ENCODE results near the gene BMP2K.
"Not testable (repeated sequence)": the region's sequence is repeated elsewhere in the genome, so short reads cannot be mapped to it uniquely, and the experiment has no call there.

BMP2K gene

DNA sequence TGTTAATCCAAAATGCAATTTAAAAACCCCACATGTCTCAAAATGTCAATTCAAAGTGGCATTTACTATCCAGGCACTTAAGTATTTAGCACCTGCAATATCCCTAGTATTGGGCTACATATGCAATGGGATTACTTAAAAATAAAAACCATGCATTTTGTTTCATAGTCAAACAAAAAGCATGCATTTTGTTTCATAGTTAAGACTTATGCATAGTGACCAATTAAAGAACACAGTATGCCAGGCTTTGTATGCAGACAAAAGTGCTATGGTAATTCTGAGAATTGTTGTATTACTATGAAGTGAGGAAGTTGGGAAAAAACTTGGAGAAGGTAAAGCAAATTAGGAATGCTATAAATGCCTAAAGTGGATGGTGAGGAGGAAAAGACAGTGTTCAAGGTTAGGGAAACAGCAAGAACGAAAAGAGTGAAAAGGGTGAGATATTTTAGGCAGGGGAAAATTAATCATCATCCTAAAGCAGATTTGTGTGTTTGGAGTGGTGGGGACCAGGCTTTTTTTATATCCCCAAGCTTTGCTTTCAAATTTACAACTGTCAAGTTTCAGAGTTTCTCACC lies 10.6 kb upstream of the BMP2K start:
- DNase-seq = no peak

DNA sequence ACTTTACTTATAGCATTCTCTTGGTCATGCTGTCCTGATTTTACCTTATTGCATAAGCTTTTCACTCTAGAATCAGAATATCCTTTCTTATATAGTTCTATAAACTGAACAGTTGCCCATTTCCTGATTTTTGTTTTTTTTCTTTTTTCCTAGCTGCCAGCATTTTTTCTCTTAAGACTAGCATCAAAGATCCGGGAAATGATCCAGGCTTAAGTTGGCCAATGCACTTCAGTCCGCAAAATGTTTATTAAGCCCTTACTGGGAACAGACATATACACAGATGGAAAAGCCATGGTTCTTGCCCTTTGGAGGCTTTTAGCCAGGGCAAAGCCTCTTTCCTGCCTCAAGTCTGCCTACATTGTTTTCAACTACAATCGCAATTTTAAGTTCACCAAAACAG lies 10.1 kb upstream of the BMP2K start:
- DNase-seq = no peak

DNA sequence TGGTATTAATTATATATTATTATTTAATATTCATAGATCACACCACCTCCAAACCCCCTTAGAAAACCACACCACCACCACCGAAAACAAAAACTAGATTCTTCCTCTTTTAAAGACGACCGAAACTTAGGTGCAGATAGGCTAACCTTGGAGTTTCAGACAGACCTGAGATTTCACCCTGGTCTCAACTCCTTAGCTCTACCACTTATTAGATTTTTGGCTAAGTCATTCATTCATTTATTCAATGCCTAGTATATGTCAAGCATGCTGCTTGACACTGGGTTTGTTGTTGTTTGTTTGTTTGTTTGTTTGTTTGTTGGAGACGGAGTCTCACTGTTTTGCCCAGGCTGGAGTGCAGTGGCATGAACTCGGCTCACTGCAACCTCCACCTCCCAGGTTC lies 9.5 kb upstream of the BMP2K start:
- DNase-seq = no peak

GRCh38 chr4:78767350-78767749 lies 8.8 kb upstream of the BMP2K start:
- DNase-seq = no peak

- DNase-seq = no peak
Observed at GRCh38 chr4:78768452-78769180, 7.5 kb upstream of the BMP2K start.

- no peak for DNase-seq
Observed at GRCh38 chr4:78770091-78770642, 6.0 kb upstream of the BMP2K start.

- no peak for DNase-seq
Observed at GRCh38 chr4:78772526-78773091, 3.5 kb upstream of the BMP2K start.

GRCh38 chr4:78774417-78774816 lies 1.7 kb upstream of the BMP2K start:
- DNase-seq = no peak

- peak; percentile 78 for DNase-seq
Observed at GRCh38 chr4:78775303-78776078, 659 bp upstream of the BMP2K start.

GRCh38 chr4:78776729-78777575 lies 802 bp downstream of the BMP2K start:
- DNase-seq = no peak

DNA sequence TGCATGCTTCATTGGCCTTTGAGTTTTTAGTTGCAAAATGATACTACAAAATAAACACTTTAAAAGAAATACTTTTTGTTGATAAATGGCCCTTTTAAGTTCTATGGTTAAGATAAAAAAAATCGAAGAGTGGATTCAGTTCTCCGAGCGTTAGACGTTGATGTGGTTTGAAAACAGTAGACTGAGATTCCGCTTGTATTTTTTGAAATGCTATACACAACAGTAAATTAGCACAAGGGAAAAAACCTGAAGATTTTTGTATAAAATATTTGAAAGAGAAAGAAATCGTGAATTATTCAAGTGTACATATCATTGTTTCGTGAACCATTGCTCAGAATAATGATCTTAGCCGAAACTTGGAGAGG lies 1.4 kb downstream of the BMP2K start:
- DNase-seq = no peak

GRCh38 chr4:78778530-78778929 lies 2.4 kb downstream of the BMP2K start:
- no peak for DNase-seq

DNA sequence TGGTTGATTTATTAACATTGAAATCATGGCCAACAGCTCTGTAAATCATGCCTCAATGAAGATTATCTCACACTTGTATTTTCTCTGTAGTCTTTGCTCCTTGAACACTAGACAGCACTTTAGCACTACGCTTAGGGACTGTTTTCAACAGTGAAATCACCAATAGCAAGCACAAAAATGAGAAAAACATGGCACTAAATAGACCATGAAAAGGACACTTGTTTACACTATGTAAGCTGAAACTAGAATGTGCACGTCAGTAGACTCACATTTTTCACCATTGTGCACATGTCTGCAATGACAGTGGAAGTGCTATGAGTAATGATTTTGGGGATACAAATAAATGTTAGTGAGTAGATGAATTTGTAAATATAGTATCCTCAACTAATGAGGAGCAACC lies 3.1 kb downstream of the BMP2K start:
- no peak for DNase-seq

GRCh38 chr4:78780093-78780492 lies 3.9 kb downstream of the BMP2K start:
- no peak for DNase-seq

DNA sequence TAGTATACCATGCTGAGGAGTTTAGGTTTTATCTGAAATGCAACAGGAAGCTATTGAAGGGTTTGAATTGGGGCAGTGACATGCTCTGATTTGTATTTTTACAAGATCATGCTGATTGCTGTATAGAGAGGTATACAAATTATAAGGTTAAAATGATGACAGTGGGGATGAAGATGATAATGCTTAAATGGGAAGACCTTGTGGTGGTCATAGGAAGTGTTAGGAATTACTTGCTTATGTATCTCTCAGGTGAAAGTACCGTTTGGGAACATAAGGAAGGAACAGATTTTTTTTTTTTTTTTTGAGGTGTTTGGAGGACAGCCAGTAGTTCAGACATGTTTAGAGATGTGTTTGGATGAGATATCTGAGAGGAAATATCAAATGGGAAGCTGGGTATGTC lies 5.0 kb downstream of the BMP2K start:
- DNase-seq = no peak

DNA sequence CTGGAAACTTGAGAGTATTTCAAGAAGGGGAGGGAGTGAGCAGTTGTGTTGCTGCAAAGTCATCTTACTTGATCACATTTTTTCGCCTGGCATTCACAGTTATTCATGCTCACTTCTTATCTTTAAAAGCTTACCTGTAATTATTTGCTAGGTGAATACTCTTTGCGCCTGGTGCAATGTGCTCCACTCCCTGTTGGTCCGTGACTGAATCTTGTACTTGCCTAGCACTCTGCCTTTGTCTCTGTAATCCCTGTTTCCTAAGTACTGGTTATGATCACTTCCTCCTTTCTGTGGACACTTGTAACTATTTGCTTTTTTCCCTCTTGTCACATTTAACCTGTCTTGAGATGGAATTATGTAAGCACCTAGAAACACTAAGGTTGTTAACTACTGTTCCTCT lies 5.8 kb downstream of the BMP2K start:
- no peak for DNase-seq

- DNase-seq = no peak
Observed at GRCh38 chr4:78784236-78784865, 8.2 kb downstream of the BMP2K start.

- no peak for DNase-seq
Observed at GRCh38 chr4:78787392-78788006, 11.3 kb downstream of the BMP2K start.

DNA sequence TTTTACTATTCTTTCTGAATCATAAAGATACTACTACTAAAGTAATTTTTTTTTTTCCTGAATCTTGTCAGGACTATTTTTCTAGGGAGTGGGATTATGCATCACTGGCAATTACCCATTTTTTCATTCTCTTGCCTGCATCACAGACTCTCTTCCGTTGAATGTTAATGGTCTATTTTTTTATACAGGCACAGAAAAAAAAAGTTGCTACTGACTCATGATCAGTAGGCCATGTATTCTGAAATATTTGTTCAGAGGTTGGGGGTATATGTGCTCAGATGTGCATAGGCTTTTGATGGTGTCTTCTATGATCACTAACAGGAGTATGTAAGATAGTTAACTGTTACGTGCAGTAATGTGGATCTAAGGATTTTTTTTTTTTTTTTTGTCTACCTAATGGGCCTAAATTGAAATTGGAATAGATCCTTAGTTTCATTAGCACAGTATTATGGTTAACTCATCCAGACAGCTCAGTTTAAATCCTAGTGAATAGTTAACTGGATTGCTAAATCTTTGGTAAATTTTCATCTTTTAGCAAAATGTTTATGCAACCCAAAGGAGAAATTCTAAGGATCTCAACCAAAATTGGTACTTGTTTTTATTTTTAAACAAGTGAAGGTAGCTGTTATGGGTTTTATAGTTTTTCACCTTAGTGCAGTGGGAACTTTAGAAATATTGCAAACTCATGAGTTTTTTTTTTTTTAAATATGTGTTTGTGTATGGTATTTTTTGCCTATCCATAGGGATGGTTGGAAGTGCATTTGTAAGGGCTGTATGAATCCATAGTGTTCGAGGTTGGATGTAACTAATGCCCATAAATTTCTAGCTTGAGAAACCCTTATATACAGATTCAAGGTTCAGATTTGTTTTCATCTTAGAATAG lies 12.1 kb downstream of the BMP2K start:
- no peak for DNase-seq

- not testable (repeated sequence) for DNase-seq
Observed at GRCh38 chr4:78795594-78796416, 19.7 kb downstream of the BMP2K start.

Measured in NCI-H2227 treated with DMSO at 0.1 percent for 48 hours (cell line).